K562 (cell line): ENCODE results near the gene MED15. TPM values are rescaled to one million over a fixed set of nuclear protein-coding genes. Genes with fewer than 3 reads are reported as not detected.
"Not testable (repeated sequence)": the region's sequence is repeated elsewhere in the genome, so short reads cannot be mapped to it uniquely, and the experiment has no call there.

ENCODE experiments used
- ATAC-seq: fragments of 200-7000 bp; cut with Tn5 transposase; 3 replicates; pipeline ENCODE4 v1.9.1; 2020; ENCODE audit warnings: moderate library complexity
- BruUV-seq: library from RNA; stranded (reverse); fragments of 400-500 nt; replicated peaks from 2 replicates; lab custom pipeline; 2021; lab: Mats Ljungman, UMichigan
- CTCF ChIA-PET: fragments of 300-600 bp; formaldehyde crosslinking; extraction: SDS; loops from one replicate; lab custom pipeline; 2021; ENCODE audit warnings: low intra/inter-chr PET ratio; lab: Yijun Ruan, JAX
- POLR2A ChIA-PET: fragments of 300-600, 350-650 bp; sonication (Branson Sonifier 250); formaldehyde crosslinking; extraction: SDS; loops from one replicate; lab custom pipeline; 2021; ENCODE audit warnings: antibody characterized with exemption, inconsistent platforms; lab: Yijun Ruan, JAX
- DNase-seq, 4 experiments: peaks; one replicate each; pipeline versions ENCODE4 v3.0.0 to v3.0.0-alpha.2; 2011 to 2018; ENCODE audit warnings: low spot score in 3 of 4, mixed read lengths in 3 of 4; ENCODE audit errors: extremely low read depth in 1 of 4
- FAIRE-seq: peaks from 2 replicates; lab custom pipeline; 2011; peaks lifted over from hg19 to GRCh38; lab: Jason Lieb, UNC
- H2AFZ ChIP-seq: 2 replicates; pipeline ENCODE4 v1.6.0; 2011; ENCODE audit warnings: low read depth, low read length, control low read depth, inconsistent platforms
- H3K27ac ChIP-seq: fragments of 200-600 bp; 3 replicates; pipeline ENCODE4 v1.8.0; 2011; ENCODE audit warnings: low read depth, mild to moderate bottlenecking, control low read depth, inconsistent platforms, low read length, moderate library complexity, mixed read lengths; ENCODE audit errors: extremely low read depth
- H3K27me3 ChIP-seq, 2 experiments: fragments of 300-600 bp in 1 of 2; 2 replicates in 1 of 2; 3 replicates in 1 of 2; pipeline versions ENCODE4 v1.6.0 to v1.8.0; 2011; ENCODE audit warnings: inconsistent platforms in 2 of 2, low read length in 2 of 2, mild to moderate bottlenecking in 1 of 2, mixed read lengths in 1 of 2, moderate library complexity in 1 of 2; ENCODE audit not compliant: control insufficient read depth in 2 of 2, insufficient read depth in 2 of 2
- H3K36me3 ChIP-seq: fragments of 300-600 bp; 3 replicates; pipeline ENCODE4 v1.8.0; 2011; ENCODE audit warnings: mild to moderate bottlenecking, low read length, inconsistent platforms; ENCODE audit not compliant: control insufficient read depth, insufficient read depth
- H3K4me1 ChIP-seq, 2 experiments: fragments of 200-600 bp in 1 of 2; replicated peaks in 1 of 2; 2 replicates in 1 of 2; 3 replicates in 1 of 2; pipeline versions ENCODE4 v1.5.1 to v1.8.0; 2011; ENCODE audit warnings: inconsistent platforms in 2 of 2, low read length in 2 of 2, mild to moderate bottlenecking in 1 of 2, mixed read lengths in 1 of 2, moderate library complexity in 1 of 2; ENCODE audit not compliant: control insufficient read depth in 2 of 2, insufficient read depth in 2 of 2
- H3K4me2 ChIP-seq: 2 replicates; pipeline ENCODE4 v1.6.1; 2011; ENCODE audit warnings: low read length, control low read depth, inconsistent platforms, mixed read lengths; ENCODE audit not compliant: insufficient read depth
- H3K4me3 ChIP-seq: fragments of 200-600 bp; sonication (generic), shearing (Covaris generic); 2 replicates; pipeline ENCODE4 v1.5.1; 2016; ENCODE audit warnings: control low read depth, inconsistent platforms
- H3K79me2 ChIP-seq: fragments of 200-600 bp; 3 replicates; pipeline ENCODE4 v1.8.0; 2011; ENCODE audit warnings: low read length, inconsistent platforms; ENCODE audit not compliant: control insufficient read depth, insufficient read depth
- H3K9ac ChIP-seq, 2 experiments: 2 replicates each; pipeline versions ENCODE4 v1.6.0 to v1.6.1; 2011; ENCODE audit warnings: low read depth in 2 of 2, low read length in 2 of 2, control low read depth in 1 of 2, inconsistent platforms in 1 of 2, mild to moderate bottlenecking in 1 of 2, mixed read lengths in 1 of 2; ENCODE audit not compliant: insufficient read depth in 1 of 2
- H3K9me1 ChIP-seq: one replicate; pipeline ENCODE4 v1.6.0; 2011; ENCODE audit warnings: inconsistent platforms, mild to moderate bottlenecking, low read length, moderate library complexity; ENCODE audit not compliant: control insufficient read depth, insufficient read depth
- H3K9me3 ChIP-seq: replicated peaks from 2 replicates; pipeline ENCODE4 v1.5.1; 2011; ENCODE audit warnings: low read depth, low read length, inconsistent platforms; ENCODE audit not compliant: control insufficient read depth, insufficient read depth
- H4K20me1 ChIP-seq: replicated peaks from 2 replicates; pipeline ENCODE4 v1.6.1; 2011; ENCODE audit warnings: low read length, inconsistent platforms, mixed read lengths; ENCODE audit not compliant: control insufficient read depth, insufficient read depth
- ADNP ChIP-seq: fragments of 200-800 bp; sonication (Bioruptor generic); IDR thresholded peaks from 2 replicates; pipeline ENCODE4 v1.6.1; 2016; ENCODE audit warnings: missing genetic modification characterization, missing compliant biosample characterization
- CBFA2T3 ChIP-seq: fragments of 450-650 bp; IDR thresholded peaks from 2 replicates; pipeline ENCODE4 v1.6.1; 2017
- DPF2 ChIP-seq: fragments of 450-650 bp; IDR thresholded peaks from 2 replicates; pipeline ENCODE4 v1.6.1; 2016
- HDAC1 ChIP-seq, 2 experiments: fragments of 450-650 bp; IDR thresholded peaks; 2 replicates each; pipeline ENCODE4 v1.6.1; 2016 to 2017; ENCODE audit warnings: inconsistent platforms in 1 of 2, mild to moderate bottlenecking in 1 of 2, moderate library complexity in 1 of 2
- MTA3 ChIP-seq: fragments of 450-650 bp; formaldehyde crosslinking; IDR thresholded peaks from 2 replicates; pipeline ENCODE4 v1.6.1; 2017; ENCODE audit warnings: mild to moderate bottlenecking, borderline replicate concordance
- POLR2B ChIP-seq: fragments of 450-650 bp; IDR thresholded peaks from 2 replicates; pipeline ENCODE4 v1.6.1; 2018; ENCODE audit warnings: low read depth; ENCODE audit not compliant: partially characterized antibody
- SAP30 ChIP-seq: fragments of 200-600 bp; sonication (generic); IDR thresholded peaks from 2 replicates; pipeline ENCODE4 v1.6.1; 2012; ENCODE audit warnings: borderline replicate concordance, low read depth, mild to moderate bottlenecking, moderate library complexity, low read length, control low read depth, inconsistent platforms; ENCODE audit not compliant: insufficient read depth, poor library complexity, severe bottlenecking
- TFAP4 ChIP-seq: sonication (generic); formaldehyde crosslinking; IDR thresholded peaks from 2 replicates; pipeline ENCODE4 v1.8.0; 2022; ENCODE audit warnings: missing genetic modification reagents, mild to moderate bottlenecking, moderate library complexity, borderline replicate concordance
- ZBTB1 ChIP-seq: sonication (generic); formaldehyde crosslinking; IDR thresholded peaks from 2 replicates; pipeline ENCODE4 v1.8.1; 2023; ENCODE audit warnings: missing genetic modification reagents, low read depth, mild to moderate bottlenecking, borderline replicate concordance
- ZBTB40 ChIP-seq, 2 experiments: fragments of 450-650 bp in 1 of 2; sonication (generic) in 1 of 2; formaldehyde crosslinking in 1 of 2; IDR thresholded peaks; 2 replicates each; pipeline versions ENCODE4 v1.7.1 to v1.9.0; 2016 to 2022; ENCODE audit warnings: inconsistent platforms in 1 of 2, mild to moderate bottlenecking in 1 of 2, missing genetic modification reagents in 1 of 2
- ZBTB7A ChIP-seq: IDR thresholded peaks from 2 replicates; pipeline ENCODE4 v1.6.1; 2011; ENCODE audit warnings: low read depth, mild to moderate bottlenecking, low read length, moderate library complexity, borderline replicate concordance; ENCODE audit not compliant: control insufficient read depth
- ZNF24 ChIP-seq: fragments of 450-650 bp; IDR thresholded peaks from 2 replicates; pipeline ENCODE4 v1.6.1; 2016
- WGBS: fragments of 100-300 bp; shearing (Covaris generic); methylation state at CpG from one replicate; pipeline ENCODE4 v1.1.6; 2016; ENCODE audit warnings: low coverage, mixed read lengths; ENCODE audit not compliant: insufficient coverage; ENCODE audit errors: missing lambda C conversion rate; 5-methylcytosine and 5-hydroxymethylcytosine counted together
- in situ Hi-C: fragments of 300-500 bp; cut with MboI; formaldehyde crosslinking; loops from 4 replicates; pipeline ENCODE4 v1.15.0; 2018; ENCODE audit warnings: inconsistent platforms, mixed read lengths
- intact Hi-C: fragments of 100-400 bp; cut with micrococcal nuclease; formaldehyde crosslinking; loops from 2 replicates; pipeline ENCODE4 v1.14.2; 2022
- polyA plus RNA-seq, 8 experiments: library from polyadenylated mRNA; depleted of rRNA in 4 of 8; stranded (reverse) in 5 of 8; unstranded in 3 of 8; fragments of >200 nt; fragmentation: Nextera tagmentation in 2 of 8; fragmentation: Illumina TruSeq in 1 of 8; extraction: Ambion mirVana in 2 of 8; extraction: Trizol in 1 of 8; gene quantifications; 2 replicates each; pipeline versions ENCODE4 v1.2.1 to v1.2.3, GENCODE V29; 2011 to 2014; ENCODE audit warnings: inconsistent platforms in 1 of 8, missing spikeins in 1 of 8
- total RNA-seq, 7 experiments: library from RNA; depleted of rRNA in 6 of 7; stranded (reverse); fragments of >200 nt in 6 of 7; fragmentation: Illumina TruSeq in 2 of 7; extraction: Trizol in 2 of 7; gene quantifications; 2 replicates each; pipeline versions ENCODE4 v1.2.1 to v1.2.3, GENCODE V29; 2011 to 2021; ENCODE audit warnings: low replicate concordance in 1 of 7

MED15 gene
- total and polyA plus RNA-seq, 9 of the 15 experiments (the other 6 are each of a cell fraction or from before 2014, with no cell fraction given): 4.0 to 271 (median 60.1) TPM

GRCh38 chr22:20475569-20475968, 31.8 kb upstream of the MED15 start:
- CTCF ChIA-PET: interaction anchor here (0.6 kb wide), 1 partner anchor 59 kb away, joined by 3 read pairs; no protein-coding TSS in a partner anchor
- 0 out of 2 replicates have a peak, but pooled peaks have one; percentile 14 for TF ChIP-seq TFAP4
- peak; percentile 64; the same call in 1 of the 2 replicates for TF ChIP-seq MTA3
- TF ChIP-seq POLR2B: peak; percentile 56
- peak; percentile 91 for TF ChIP-seq ZBTB7A
- peak in 1 of 2 experiments; percentile 37; a peak in 1 of 4 replicates for TF ChIP-seq HDAC1 (IDR thresholded peaks at IDR 0.05)
- TF ChIP-seq CBFA2T3: peak; percentile 39; the same call in 1 of the 2 replicates
- TF ChIP-seq ZBTB40 (IDR thresholded peaks at IDR 0.05): 0 out of 2 replicates have a peak, but pooled peaks have one; percentile 15
- TF ChIP-seq ZBTB40 (CRISPR knock-in tag; IDR thresholded peaks at IDR 0.05): not testable (repeated sequence)
- peak; percentile 72; the same call in 1 of the 2 replicates for TF ChIP-seq DPF2
- peak; percentile 83 for TF ChIP-seq ADNP (tag)
- TF ChIP-seq ZBTB1 (CRISPR knock-in tag): peak; percentile 53; the same call in 1 of the 2 replicates
- TF ChIP-seq SAP30: peak; percentile 20
- 0 out of 2 replicates have a peak, but pooled peaks have one; percentile 44 for TF ChIP-seq ZNF24

More at GRCh38 chr22:20475569-20475968, 31.8 kb upstream of the MED15 start:
- peaks cover 16% of the 10 kb centered on the region for H4K20me1 ChIP-seq
- H3K79me2 ChIP-seq, H3K4me3 ChIP-seq, H3K9ac ChIP-seq, H2AFZ ChIP-seq, H3K27me3 ChIP-seq, in situ Hi-C loops, H3K4me1 ChIP-seq, intact Hi-C loops, H3K27ac ChIP-seq, ATAC-seq, H3K4me2 ChIP-seq, BruUV-seq, H3K9me1 ChIP-seq, H3K9me3 ChIP-seq, H3K36me3 ChIP-seq, FAIRE-seq: not testable (repeated sequence)
- peak in 1 of 4 experiments; percentile 54 for DNase-seq
- POLR2A ChIA-PET: interaction anchor here (0.6 to 5.6 kb wide), 3 partner anchors 8 to 974 kb away, joined by 3 to 46 read pairs (median 11); no protein-coding TSS in a partner anchor
- 26% methylated on average over 12 of the region's 12 CpGs for WGBS
